HG03442 (cell line): ENCODE measurements around the gene GRM5.
"Not testable (repeated sequence)": the region's sequence is repeated elsewhere in the genome, so short reads cannot be mapped to it uniquely, and the experiment has no call there.

Experiments used
- ATAC-seq: cut with Tn5 transposase; IDR thresholded peaks from one replicate; pipeline ENCODE4 v1.9.1; 2021; ENCODE audit warnings: mild to moderate bottlenecking, moderate library complexity; ENCODE audit not compliant: unreplicated experiment

Gene GRM5

GRCh38 chr11:88843766-88844426 lies 221.9 kb downstream of the GRM5 start:
- not testable (repeated sequence) for ATAC-seq

- ATAC-seq: not testable (repeated sequence)
Observed at GRCh38 chr11:88838139-88838538, 227.6 kb downstream of the GRM5 start.

- ATAC-seq: not testable (repeated sequence)
Observed at GRCh38 chr11:88835709-88836108, 230.1 kb downstream of the GRM5 start.

GRCh38 chr11:88831303-88831890 lies 234.4 kb downstream of the GRM5 start:
- no peak for ATAC-seq

- no peak for ATAC-seq
Observed at GRCh38 chr11:88827018-88827676, 238.6 kb downstream of the GRM5 start.

GRCh38 chr11:88819616-88820015 lies 246.2 kb downstream of the GRM5 start:
- ATAC-seq: no peak

- no peak for ATAC-seq
Observed at GRCh38 chr11:88818978-88819377, 246.8 kb downstream of the GRM5 start.

GRCh38 chr11:88815505-88815904 lies 250.3 kb downstream of the GRM5 start:
- no peak for ATAC-seq

- ATAC-seq: peak; percentile 35
Observed at GRCh38 chr11:88814076-88814475, 251.7 kb downstream of the GRM5 start.

- peak; percentile 93 for ATAC-seq
Observed at GRCh38 chr11:88813233-88813915, 252.4 kb downstream of the GRM5 start.

- no peak for ATAC-seq
Observed at GRCh38 chr11:88810420-88811097, 255.2 kb downstream of the GRM5 start.

- no peak for ATAC-seq
Observed at GRCh38 chr11:88809126-88809525, 256.7 kb downstream of the GRM5 start.

GRCh38 chr11:88807349-88807748 lies 258.4 kb downstream of the GRM5 start:
- ATAC-seq: peak; percentile 56

GRCh38 chr11:88806410-88806809 lies 259.4 kb downstream of the GRM5 start:
- peak; percentile 46 for ATAC-seq

GRCh38 chr11:88801484-88802123 lies 264.2 kb downstream of the GRM5 start:
- no peak for ATAC-seq

- ATAC-seq: no peak
Observed at GRCh38 chr11:88799771-88800500, 265.8 kb downstream of the GRM5 start.

- ATAC-seq: no peak
Observed at GRCh38 chr11:88790182-88790581, 275.6 kb downstream of the GRM5 start.

- ATAC-seq: no peak
Observed at GRCh38 chr11:88779577-88779976, 286.2 kb downstream of the GRM5 start.

- ATAC-seq: no peak
Observed at GRCh38 chr11:88770475-88771079, 295.2 kb downstream of the GRM5 start.
